Measurements from ENCODE around the gene AMH. TPM values are rescaled to one million over a fixed set of nuclear protein-coding genes. Genes with fewer than 3 reads are reported as not detected.

The AMH gene
- total RNA-seq, 6 donors from 2014 or later: 1.1 to 6.3 (median 3.2) TPM

DNA sequence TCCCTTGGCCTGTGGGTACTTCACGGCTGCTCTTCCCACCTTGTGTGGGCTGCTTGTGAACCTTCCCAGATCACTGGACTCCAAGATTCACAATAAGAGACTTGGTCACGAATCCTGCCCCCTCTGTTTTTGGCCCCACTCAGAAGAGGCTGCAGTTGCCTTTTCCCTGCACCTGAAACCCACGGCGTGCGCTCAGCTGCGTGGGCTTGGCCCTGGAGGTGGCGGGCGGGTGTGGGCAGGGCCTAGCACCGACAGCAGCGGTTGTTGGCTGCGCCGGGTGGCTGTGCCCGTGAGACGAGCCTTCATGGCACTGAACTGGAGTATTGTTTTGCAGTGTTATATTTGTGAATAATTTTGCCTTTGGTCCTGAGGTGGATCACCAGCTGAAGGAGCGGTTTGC lies 46.8 kb upstream of the AMH start:
- TF ChIP-seq POLR2AphosphoS5 (IDR thresholded peaks at IDR 0.05) (no peak), POLR2A (IDR thresholded peaks at IDR 0.05) (no peak), EP300 (IDR thresholded peaks at IDR 0.05) (no peak)
- TF ChIP-seq, protein P1, sequence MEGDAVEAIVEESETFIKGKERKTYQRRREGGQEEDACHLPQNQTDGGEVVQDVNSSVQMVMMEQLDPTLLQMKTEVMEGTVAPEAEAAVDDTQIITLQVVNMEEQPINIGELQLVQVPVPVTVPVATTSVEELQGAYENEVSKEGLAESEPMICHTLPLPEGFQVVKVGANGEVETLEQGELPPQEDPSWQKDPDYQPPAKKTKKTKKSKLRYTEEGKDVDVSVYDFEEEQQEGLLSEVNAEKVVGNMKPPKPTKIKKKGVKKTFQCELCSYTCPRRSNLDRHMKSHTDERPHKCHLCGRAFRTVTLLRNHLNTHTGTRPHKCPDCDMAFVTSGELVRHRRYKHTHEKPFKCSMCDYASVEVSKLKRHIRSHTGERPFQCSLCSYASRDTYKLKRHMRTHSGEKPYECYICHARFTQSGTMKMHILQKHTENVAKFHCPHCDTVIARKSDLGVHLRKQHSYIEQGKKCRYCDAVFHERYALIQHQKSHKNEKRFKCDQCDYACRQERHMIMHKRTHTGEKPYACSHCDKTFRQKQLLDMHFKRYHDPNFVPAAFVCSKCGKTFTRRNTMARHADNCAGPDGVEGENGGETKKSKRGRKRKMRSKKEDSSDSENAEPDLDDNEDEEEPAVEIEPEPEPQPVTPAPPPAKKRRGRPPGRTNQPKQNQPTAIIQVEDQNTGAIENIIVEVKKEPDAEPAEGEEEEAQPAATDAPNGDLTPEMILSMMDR (IDR thresholded peaks at IDR 0.05): no peak
- H3K27me3 ChIP-seq: no peaks in the 10 kb centered on the region
- H3K27ac ChIP-seq: no peak overlapping the region
- no peak overlapping the region for H3K4me3 ChIP-seq
- DNase-seq (peak in 1 of 2 donors; percentile 68), ATAC-seq (ENCODE audit: low FRiP score in 2 of 2) (no peak)
- peaks cover 0 to 6% (median 0%) of the 10 kb centered on the region in 4 donors for H3K4me1 ChIP-seq
- 91 to 95% methylated on average over 15 of the region's 15 CpGs for WGBS, 2 donors
- peaks cover 0 to 68% (median 44%) of the 10 kb centered on the region in 4 donors for H3K36me3 ChIP-seq
- no peaks in the 10 kb centered on the region for H3K9me3 ChIP-seq

DNA sequence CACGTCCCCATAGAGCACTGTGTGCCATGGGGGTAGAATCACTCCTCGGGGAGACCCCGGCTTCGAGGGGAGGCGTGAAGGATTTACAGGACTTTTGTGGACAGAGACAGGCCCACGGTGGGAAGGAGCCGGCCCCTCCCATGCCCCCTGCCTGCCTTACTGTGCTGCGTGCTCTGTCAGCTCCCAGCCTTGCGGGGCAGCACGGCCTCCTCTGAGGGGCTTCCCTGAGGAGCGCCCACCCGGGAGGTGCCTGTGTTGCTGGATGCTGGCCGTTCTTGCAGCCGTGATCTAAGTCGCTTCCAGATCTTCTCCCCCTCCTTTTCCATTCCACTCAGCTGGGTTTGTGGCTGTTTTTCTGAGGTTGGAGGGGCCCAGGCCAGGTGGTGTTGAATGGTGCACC lies 42.1 kb upstream of the AMH start:
- no peak overlapping the region for H3K4me3 ChIP-seq
- WGBS, 2 donors: 96 to 100% methylated on average over 8 to 15 of the region's 15 CpGs
- ATAC-seq (ENCODE audit: low FRiP score in 2 of 2) (no peak), DNase-seq (peak in 1 of 2 donors; percentile 58)
- H3K4me1 ChIP-seq: peaks cover 3 to 22% (median 14%) of the 10 kb centered on the region in 4 donors
- H3K27me3 ChIP-seq: no peaks in the 10 kb centered on the region
- H3K36me3 ChIP-seq: peaks cover 13 to 90% (median 62%) of the 10 kb centered on the region in 4 donors
- TF ChIP-seq EP300 (IDR thresholded peaks at IDR 0.05) (no peak), POLR2AphosphoS5 (IDR thresholded peaks at IDR 0.05) (no peak)
- TF ChIP-seq, protein P1 (IDR thresholded peaks at IDR 0.05): no peak
- no peaks in the 10 kb centered on the region for H3K9me3 ChIP-seq
- no peak overlapping the region for H3K27ac ChIP-seq

DNA sequence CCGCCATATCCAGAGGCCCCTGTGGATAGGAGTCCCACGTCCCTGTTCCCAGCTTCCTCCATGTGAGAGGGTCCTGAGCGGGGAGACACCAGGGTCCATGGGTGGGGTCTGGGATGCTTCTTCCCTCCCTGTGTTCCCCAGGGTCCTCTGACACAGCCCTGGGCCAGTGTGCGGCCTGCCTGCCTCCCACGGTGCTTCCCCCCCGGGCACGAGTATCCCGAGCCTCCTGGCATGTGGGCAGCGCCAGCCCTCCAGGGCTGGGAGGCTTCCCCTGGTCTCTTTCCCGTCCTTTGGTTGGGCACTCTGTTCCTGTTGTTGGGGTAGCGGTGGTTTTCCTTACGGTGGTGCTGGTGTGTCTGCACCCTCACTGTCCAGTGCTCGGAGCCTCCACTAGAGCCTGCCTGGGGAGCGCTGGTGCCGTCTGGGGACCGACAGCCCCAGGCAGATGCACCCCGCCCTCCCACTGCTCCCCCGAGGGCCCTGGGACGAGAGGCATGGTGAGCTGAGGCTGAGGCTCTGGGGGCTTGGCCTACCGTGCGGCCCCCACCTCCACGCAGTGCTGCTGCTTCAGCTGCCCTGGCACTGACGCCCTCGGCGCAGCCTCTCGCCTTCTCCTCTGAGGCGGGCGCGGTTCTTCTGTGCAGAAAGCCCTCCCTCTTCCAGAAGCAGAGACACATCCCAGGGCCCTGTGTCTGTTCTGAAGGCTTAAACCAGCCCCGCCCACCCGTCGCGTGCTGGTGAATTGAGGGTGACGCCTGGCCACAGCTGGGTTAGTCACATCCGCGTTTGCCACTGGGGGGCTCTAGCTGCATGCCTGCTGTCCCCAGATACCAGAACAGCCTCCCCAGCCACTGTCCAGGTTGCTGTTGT lies 40.9 kb upstream of the AMH start:
- peaks cover 15 to 92% (median 64%) of the 10 kb centered on the region in 4 donors for H3K36me3 ChIP-seq
- H3K9me3 ChIP-seq: no peaks in the 10 kb centered on the region
- H3K4me3 ChIP-seq: no peak overlapping the region
- H3K4me1 ChIP-seq: peaks cover 3 to 29% (median 14%) of the 10 kb centered on the region in 4 donors
- TF ChIP-seq EP300 (IDR thresholded peaks at IDR 0.05): no peak
- TF ChIP-seq, protein P1 (IDR thresholded peaks at IDR 0.05): peak in 2 of 6 experiments; percentile 28 to 37
- peak; percentile 36 to 73 for DNase-seq
- peak in 1 of 2 donors; percentile 77 for ATAC-seq (ENCODE audit: low FRiP score in 2 of 2)
- no peaks in the 10 kb centered on the region for H3K27me3 ChIP-seq
- H3K27ac ChIP-seq: peak overlapping the region in 3 of 4 donors; percentile 15 to 39 (median 18)
- 45 to 71% methylated on average over 5 to 28 of the region's 36 CpGs for WGBS, 2 donors

- no peaks in the 10 kb centered on the region for H3K27me3 ChIP-seq
- H3K36me3 ChIP-seq: peaks cover 15 to 92% (median 65%) of the 10 kb centered on the region in 4 donors
- TF ChIP-seq POLR2AphosphoS5 (IDR thresholded peaks at IDR 0.05) (no peak), POLR2A (IDR thresholded peaks at IDR 0.05) (no peak), EP300 (IDR thresholded peaks at IDR 0.05) (no peak)
- TF ChIP-seq, protein P1 (IDR thresholded peaks at IDR 0.05): no peak
- H3K4me3 ChIP-seq: no peak overlapping the region
- WGBS, 2 donors: 36 to 85% methylated on average over 10 of the region's 10 CpGs
- H3K4me1 ChIP-seq: peaks cover 6 to 34% (median 14%) of the 10 kb centered on the region in 4 donors
- H3K27ac ChIP-seq: peak overlapping the region in 2 of 4 donors; percentile 18 to 23
- DNase-seq: peak in 1 of 2 donors; percentile 76
- no peak for ATAC-seq (ENCODE audit: low FRiP score in 2 of 2)
- no peaks in the 10 kb centered on the region for H3K9me3 ChIP-seq
These were observed 40.1 kb upstream of the AMH start for GRCh38 chr19:2208975-2209374.

Measured in upper lobe of left lung (tissue), 6 donors.